HepG2 (cell line): ENCODE results near the gene LRP2.

ENCODE experiments used
- MAZ ChIP-seq, 2 experiments: sonication (generic) in 1 of 2; formaldehyde crosslinking in 1 of 2; IDR thresholded peaks; 2 replicates each; pipeline versions ENCODE4 v1.5.0 to v1.6.1; 2012 to 2020; ENCODE audit warnings: low read depth in 2 of 2, mild to moderate bottlenecking in 2 of 2, borderline replicate concordance in 1 of 2, improper control_type of control experiment in 1 of 2, low read length in 1 of 2, missing genetic modification reagents in 1 of 2, moderate library complexity in 1 of 2
- TF ChIP-seq, protein P1 (sequence below): sonication (generic); formaldehyde crosslinking; IDR thresholded peaks from 2 replicates; pipeline ENCODE4 v1.9.0; 2022; ENCODE audit warnings: missing genetic modification reagents, mild to moderate bottlenecking, borderline replicate concordance

DNA sequence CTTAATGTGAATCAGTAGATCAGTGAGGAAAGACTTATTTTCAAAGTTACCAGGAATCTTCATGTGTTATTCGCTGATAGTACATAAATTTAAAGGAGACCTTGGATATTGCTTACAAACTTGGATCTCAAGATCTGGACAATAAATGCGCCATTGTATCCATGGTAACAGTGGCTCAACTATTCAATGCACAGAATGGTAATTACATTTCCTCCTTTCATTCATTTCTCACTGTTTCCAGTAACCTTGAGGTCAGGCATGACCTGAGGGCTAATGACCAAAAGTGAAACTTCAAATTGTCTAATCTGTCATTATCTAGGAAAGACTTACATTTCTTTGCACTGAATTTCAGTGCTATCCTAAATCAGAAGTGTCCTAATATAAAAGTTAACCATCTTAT, 8.1 kb downstream of the LRP2 start:
- TF ChIP-seq, protein P1, sequence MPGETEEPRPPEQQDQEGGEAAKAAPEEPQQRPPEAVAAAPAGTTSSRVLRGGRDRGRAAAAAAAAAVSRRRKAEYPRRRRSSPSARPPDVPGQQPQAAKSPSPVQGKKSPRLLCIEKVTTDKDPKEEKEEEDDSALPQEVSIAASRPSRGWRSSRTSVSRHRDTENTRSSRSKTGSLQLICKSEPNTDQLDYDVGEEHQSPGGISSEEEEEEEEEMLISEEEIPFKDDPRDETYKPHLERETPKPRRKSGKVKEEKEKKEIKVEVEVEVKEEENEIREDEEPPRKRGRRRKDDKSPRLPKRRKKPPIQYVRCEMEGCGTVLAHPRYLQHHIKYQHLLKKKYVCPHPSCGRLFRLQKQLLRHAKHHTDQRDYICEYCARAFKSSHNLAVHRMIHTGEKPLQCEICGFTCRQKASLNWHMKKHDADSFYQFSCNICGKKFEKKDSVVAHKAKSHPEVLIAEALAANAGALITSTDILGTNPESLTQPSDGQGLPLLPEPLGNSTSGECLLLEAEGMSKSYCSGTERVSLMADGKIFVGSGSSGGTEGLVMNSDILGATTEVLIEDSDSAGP (CRISPR knock-in tag), result no peak
- TF ChIP-seq MAZ (IDR thresholded peaks at IDR 0.05; ENCODE audit: borderline replicate concordance, low read depth, low read length) (no peak), MAZ (CRISPR knock-in tag; IDR thresholded peaks at IDR 0.05; ENCODE audit: low read depth) (no peak)
